GM12892 (cell line): Measurements from ENCODE around the gene SERTAD3.
"Not testable (repeated sequence)": the region's sequence is repeated elsewhere in the genome, so short reads cannot be mapped to it uniquely, and the experiment has no call there.

Experiments
- DNase-seq: peaks from one replicate; pipeline ENCODE4 v3.0.0; 2011; ENCODE audit not compliant: insufficient read length
- FAIRE-seq: peaks from 2 replicates; lab custom pipeline; 2011; peaks lifted over from hg19 to GRCh38; lab: Jason Lieb, UNC
- POLR2A ChIP-seq: IDR thresholded peaks from 2 replicates; pipeline ENCODE4 v1.6.1; 2011; ENCODE audit warnings: low read depth, low read length, control low read depth
- POLR2AphosphoS5 ChIP-seq: IDR thresholded peaks from 2 replicates; pipeline ENCODE4 v1.6.1; 2011; ENCODE audit warnings: low read depth, low read length, control low read depth
- TAF1 ChIP-seq: IDR thresholded peaks from 2 replicates; pipeline ENCODE4 v1.6.1; 2011; ENCODE audit warnings: low read depth, mild to moderate bottlenecking, control low read depth, low read length, borderline replicate concordance

Gene SERTAD3

DNA sequence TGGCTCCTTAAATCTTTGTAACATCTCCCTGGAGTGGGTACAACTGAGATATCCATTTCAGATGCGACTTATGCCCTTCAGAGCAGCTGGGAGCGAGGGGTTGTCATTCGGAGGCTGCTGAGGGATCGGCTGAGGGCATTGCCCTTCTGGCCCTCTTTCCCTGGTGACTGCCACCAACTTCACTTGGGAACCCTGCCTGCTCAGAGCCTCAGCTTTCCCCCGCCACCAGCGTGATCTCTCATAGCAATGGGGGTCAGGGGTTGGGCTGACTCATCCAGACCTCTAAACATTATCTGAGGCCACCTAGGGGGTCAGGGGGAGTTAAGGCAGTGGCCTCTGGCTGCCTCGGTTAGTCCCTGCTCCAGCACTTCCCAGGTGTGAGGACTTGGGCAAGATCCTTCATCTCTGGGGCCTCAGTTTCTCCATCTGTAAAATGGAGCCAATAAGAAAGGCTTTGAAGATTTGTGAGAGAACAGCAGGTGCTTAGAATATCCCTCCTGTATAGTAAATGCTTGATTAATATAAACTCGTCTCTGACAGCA, 32.1 kb downstream of the SERTAD3 start:
- DNase-seq: no peak
- peak; percentile 9 for FAIRE-seq
- TF ChIP-seq TAF1: no peak
- TF ChIP-seq POLR2AphosphoS5: no peak
- no peak for TF ChIP-seq POLR2A

DNA sequence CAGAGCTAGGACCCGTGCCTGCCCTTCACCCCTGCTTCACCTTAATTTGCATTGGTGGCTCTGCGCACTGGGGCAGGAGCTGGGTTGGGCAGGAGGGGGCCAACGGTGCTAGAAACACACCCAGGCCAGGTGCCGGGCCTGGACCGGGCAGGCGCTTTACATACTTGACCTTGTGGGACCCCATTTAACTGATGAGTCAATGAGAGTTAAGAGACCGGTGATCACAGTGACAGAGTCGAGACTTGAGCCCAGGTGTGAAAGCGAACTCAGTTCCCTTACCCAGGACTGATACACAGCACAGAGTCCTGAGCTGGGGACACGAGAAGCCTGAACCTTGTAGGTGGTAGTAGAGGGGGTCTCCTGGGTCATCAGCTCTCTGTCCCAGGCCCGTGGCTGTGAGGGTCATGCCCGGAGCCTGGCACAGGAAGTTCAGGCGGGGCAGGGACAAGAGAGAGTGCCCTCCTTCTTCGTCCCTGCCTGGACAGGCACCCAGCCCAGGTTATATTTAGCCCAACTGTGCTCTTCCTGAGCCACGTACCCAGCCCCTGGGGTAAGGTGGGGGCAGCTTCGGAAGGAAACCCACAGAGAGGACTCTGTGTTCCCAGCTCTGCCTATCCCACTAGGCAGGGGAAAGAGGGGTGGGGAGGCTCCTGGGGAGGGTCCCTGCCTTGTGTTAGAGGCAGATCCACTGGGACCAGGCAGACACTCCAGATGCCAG, 32.9 kb downstream of the SERTAD3 start:
- TF ChIP-seq POLR2A (no peak), POLR2AphosphoS5 (no peak; the same call in 1 of the 2 replicates), TAF1 (no peak)
- peak; percentile 72 for FAIRE-seq
- no peak for DNase-seq

DNA sequence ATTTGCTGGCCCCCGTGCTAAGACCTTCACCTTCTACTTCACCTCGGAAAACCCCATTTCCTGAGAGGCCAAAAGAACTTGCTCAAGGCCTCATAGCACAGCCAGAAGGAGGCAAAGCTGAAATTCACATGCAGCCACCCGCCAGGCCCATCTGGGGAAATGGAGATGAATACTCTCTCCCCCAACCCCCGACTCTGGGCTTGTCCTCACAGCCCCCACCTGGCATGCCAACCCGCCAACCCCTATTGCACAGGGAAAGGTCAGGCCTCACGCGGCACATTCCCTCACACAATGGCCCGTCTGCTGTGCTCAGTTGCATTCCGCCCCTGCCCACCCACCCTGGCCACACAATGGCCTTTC, 34.1 kb downstream of the SERTAD3 start:
- DNase-seq: no peak
- no peak for TF ChIP-seq TAF1
- no peak for TF ChIP-seq POLR2A
- TF ChIP-seq POLR2AphosphoS5: no peak
- FAIRE-seq: peak; percentile 80

DNA sequence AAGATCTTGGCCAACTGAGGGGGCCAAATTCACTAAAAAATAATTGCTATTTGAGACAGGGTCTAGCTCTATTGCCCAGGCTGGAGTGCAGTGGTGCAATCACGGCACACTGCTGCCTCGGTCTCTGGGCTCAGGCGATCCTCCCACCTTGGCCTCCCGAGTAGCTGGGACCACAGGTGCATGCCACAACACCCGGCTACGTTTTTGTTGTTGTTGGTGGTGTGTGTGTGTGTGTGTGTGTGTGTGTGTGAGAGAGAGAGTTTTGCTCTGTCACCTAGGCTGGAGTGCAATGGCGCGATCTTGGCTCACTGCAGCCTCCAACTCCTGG, 35.6 kb downstream of the SERTAD3 start:
- not testable (repeated sequence) for FAIRE-seq, DNase-seq

DNA sequence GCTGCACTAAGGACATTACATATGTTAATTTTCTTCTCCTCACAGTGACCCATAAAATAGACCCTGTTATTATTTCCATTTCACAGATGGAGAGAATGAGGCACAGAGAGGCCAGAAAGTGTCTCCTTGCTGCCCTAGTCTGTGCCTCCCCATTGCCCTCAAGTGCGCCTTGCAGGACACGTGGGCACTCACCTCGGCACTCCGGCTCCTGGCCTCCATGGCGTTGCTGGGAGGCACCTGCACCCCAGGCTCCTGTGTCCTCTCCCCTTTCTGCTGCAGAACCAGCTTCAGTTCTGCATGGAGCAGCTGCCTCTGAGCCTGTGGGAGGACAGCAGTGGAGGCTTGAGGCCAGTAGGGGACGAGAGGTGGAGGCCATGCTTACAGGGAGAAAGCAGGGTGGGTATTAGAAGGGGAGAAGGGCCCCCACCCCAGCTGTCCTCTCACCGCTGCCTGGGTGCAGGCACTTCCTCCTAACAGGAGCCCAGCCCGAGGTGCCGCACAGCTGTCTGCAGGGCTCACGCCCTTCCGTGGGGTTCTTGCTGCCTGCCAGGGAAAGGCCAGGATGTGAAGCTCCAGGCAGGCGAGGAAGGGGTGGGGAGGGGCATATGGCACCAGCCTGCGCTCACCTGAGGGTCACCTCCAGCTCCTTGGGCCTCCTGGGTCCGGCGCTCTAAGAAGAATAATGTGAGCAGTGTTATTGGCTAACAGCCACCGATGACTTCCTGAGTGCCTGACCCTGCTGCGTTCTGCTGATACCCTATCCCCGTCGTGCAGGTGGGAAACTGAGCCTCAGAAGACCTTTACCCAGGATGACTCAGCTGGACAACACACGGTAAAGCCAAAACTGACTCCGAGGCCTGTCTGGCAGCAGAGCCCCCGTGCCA, 36.2 kb downstream of the SERTAD3 start:
- FAIRE-seq (no peak), DNase-seq (no peak)
- TF ChIP-seq POLR2A (no peak), TAF1 (no peak), POLR2AphosphoS5 (no peak)

DNA sequence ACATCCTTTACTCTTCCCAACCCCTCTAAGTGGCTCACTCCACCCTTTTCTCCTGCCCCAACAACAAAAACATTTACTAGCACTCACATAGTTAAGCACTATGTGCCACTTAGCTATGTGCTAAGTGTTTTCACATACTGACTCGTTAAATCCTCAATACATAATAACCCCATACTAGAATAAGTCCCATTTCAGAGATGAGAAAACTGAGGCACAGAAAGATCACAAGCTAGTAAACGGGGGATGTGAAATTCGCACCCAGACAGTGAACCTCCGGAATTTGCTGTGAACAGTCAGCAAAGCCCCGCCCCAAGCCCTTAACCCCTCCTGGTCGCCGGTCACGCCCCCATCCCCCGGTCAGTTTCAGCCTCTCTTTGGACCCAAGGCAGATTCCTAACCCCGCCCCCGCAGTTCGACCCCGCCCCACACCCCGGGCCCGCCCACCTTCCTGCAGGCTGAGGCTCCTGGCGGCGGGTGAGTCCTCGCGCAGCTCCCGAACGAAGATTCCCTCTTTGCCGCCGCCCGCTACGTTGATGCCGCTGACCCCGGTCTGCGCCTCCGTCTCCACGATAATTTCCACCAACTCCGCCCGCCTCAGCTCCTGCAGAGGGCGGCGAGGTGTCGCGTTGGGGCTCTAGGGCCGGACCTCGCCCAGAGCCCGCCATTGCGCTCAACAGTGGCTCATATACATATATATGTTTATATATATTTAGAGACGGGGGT, 40.7 kb downstream of the SERTAD3 start:
- peak; percentile 94 for FAIRE-seq
- DNase-seq: peak; percentile 95
- no peak for TF ChIP-seq TAF1
- no peak for TF ChIP-seq POLR2A
- no peak for TF ChIP-seq POLR2AphosphoS5

DNA sequence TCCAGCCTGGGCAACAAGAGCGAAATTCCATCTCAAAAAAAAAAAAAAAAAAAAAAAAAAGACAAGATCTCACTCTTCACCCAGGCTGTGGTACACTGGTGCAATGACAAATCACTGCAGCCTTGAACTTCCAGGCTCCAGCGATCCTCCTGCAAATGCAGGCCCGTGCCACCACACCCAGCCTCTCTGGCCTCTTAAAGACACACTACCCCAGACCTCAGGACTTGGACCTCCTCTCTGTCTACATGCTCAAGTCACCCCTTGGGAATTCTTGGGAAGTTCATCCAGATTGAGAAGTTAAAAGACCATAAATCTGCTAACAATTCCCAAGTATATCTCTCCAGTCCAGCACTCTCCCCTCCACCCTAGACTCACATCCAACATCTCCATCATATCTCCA, 43.6 kb downstream of the SERTAD3 start:
- TF ChIP-seq POLR2A (no peak), POLR2AphosphoS5 (no peak), TAF1 (no peak)

DNA sequence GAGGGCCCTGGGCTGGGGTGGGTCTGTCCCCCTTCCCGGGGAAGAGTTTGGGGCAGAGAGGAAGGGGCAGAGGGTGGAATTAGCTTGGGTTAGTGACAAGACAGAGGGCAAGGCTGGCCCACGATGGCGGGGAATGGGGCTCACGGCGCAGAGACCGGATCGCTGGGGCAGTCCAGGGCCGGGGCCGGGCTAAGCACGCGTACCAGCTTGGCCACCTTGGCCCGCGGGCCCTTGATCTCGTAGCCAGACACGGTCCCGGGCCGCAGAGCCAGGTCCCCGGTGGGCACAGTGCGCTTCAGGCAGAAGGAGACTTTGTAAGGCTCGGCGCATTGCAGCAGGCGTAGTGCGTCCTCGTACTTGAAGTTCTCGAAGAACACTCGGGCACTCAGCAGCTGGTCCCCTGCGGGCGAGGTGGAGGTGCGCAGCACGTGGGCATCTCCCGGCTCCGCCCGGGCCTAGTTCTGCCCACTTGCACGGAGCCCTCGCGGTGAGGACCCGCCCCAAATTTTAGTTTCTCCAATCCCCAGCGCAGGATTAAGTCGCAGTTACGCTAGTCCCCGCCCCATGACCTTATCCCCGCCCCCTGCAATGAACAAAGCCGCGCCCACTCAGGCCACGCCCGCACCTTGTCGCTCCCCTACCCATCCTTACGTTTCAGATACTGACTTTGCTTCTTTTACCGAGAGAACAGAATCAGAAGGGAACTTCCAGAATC, 45.6 kb downstream of the SERTAD3 start:
- FAIRE-seq (no peak), DNase-seq (no peak)
- no peak for TF ChIP-seq POLR2AphosphoS5
- no peak for TF ChIP-seq TAF1
- no peak for TF ChIP-seq POLR2A

More for the DNA sequence above, 43.6 kb downstream of the SERTAD3 start:
- DNase-seq (no peak), FAIRE-seq (no peak)

DNA sequence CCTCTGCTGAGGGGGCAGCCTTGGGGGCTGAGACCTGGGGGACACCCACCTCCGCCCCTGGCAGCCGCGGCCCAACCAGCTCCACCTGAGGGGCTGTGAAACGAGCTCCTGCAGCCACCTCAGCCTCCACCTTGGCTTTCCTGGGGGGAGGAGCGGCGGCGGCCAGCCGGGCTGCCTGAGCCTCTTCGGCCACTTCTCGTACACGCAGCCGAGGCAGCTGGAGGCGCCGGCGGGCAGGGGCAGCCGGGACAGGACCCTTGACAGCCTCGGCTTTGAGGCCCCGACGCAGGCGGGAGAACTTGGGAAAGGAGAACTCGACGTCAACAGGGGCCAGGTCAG, 46.6 kb downstream of the SERTAD3 start:
- no peak for TF ChIP-seq POLR2AphosphoS5
- no peak for TF ChIP-seq TAF1
- no peak for TF ChIP-seq POLR2A
- no peak for FAIRE-seq
- DNase-seq: no peak

DNA sequence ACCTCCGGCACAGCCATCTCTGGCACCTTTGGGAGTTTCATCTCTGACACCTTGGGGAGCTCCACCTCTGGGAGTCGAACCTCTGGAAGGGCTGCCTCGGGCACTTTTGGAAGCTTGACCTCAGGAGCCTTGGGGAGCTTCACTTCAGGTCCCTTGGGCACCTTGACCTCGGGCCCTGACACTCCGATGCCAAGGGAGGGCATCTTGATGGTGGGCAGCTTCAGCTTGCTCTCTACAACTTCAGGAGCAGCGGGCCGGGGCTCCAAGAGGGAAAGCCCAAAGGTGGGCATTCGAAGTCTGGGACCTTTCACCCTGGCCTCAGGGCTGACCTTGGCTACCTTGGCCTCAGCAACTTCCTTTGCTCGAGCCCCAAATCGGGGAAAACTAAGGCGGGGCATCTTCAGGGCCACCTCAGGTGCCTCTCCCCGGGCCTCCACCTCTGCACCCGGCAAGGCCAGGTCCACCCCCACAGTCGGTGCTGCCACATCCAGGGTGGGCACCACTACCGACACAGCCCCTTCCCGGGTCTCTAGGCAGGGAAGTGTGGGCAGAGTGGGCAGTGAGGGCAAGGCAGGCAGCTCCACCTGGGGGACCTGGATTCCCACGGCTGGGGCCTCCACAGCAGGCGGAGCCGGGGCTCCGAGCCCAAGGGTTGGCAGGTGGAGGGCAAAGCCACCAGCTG, 47.1 kb downstream of the SERTAD3 start:
- no peak for TF ChIP-seq POLR2A
- TF ChIP-seq TAF1: no peak
- TF ChIP-seq POLR2AphosphoS5: no peak
- FAIRE-seq: no peak
- no peak for DNase-seq

DNA sequence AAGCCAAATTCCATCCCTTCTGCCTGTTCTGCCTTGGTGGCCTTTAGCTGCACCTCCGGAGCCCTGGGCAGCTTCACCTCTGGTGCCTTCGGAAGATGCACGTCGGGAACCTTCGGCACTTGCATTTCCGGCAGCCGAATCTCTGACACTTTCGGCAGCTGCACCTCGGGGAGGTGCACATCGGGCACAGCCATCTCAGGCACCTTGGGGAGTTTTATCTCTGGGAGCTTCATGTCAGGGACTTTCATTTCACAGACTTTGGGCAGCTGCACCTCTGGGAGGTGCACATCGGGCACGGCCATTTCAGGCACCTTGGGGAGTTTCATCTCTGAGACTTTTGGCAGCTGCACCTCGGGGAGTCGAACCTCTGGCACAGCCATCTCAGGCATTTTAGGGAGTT, 48.2 kb downstream of the SERTAD3 start:
- DNase-seq (no peak), FAIRE-seq (no peak)
- no peak for TF ChIP-seq POLR2AphosphoS5
- TF ChIP-seq POLR2A: no peak
- TF ChIP-seq TAF1: no peak
